ENCODE measurements around the gene TMEM81.
A peak's percentile ranks its signal among the peaks of the same experiment; 100 is the strongest.

TMEM81 gene, protein sequence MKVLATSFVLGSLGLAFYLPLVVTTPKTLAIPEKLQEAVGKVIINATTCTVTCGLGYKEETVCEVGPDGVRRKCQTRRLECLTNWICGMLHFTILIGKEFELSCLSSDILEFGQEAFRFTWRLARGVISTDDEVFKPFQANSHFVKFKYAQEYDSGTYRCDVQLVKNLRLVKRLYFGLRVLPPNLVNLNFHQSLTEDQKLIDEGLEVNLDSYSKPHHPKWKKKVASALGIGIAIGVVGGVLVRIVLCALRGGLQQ

GRCh38 chr1:205084360-205084759 is at the start of gene TMEM81:
TSS of gene TMEM81 (minus strand) at chr1:205084460. CDS start at chr1:205084320, 140 bp downstream.
- DNase-seq: no peak

- DNase-seq: no peak
Measured at GRCh38 chr1:205133287-205133686, 49.0 kb upstream of the TMEM81 start.

- no peak for DNase-seq
Measured at GRCh38 chr1:205129447-205130029, 45.3 kb upstream of the TMEM81 start.

DNA sequence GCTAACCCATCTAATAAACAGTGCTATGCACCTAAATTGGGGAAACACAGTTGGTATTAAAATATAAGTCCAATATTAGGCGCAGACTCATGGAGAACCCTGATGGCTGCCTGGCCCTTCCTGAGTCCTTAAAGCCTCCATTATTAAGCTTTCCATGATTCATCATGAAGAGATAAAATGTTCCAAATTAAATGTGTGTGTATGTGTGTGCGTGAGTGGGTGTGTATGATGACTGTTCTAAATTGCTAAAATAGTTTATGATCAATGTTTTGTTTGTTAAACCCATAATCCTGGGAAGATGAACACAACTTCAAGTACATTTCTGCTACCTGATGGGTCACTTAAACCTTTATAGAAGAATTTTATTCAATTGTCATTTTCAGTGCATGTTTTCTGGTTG is 43.8 kb upstream of the TMEM81 start:
- DNase-seq: no peak

DNA sequence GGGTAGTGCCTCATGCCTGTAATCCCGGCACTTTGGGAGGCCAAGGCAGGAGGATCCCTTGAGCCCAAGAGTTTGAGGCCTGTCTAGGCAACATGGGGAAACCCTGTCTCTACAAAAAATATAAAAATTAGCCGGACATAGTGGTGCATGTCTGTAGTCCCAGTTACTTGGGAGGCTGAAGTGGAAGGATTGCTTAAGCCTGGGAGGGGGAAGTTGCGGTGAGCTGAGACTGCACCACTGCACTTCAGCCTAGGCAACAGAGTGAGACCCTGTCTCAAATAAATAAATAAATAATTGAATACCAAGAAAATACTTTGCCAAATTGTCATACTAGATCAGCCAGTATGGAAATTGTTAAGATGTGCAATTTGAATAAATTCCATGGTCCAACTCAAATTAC is 43.4 kb upstream of the TMEM81 start:
- DNase-seq: no peak

- no peak for DNase-seq
Measured at GRCh38 chr1:205124726-205125125, 40.5 kb upstream of the TMEM81 start.

GRCh38 chr1:205122489-205122882 is 38.2 kb upstream of the TMEM81 start:
- DNase-seq: no peak

GRCh38 chr1:205121660-205122488 is 37.6 kb upstream of the TMEM81 start, which contains the start of gene RBBP5:
TSS of gene RBBP5 (minus strand) at chr1:205121978. CDS start at chr1:205121873, 105 bp downstream.
- DNase-seq: peak; percentile 98

- DNase-seq: no peak
Measured at GRCh38 chr1:205118752-205119151, 34.5 kb upstream of the TMEM81 start.

GRCh38 chr1:205111354-205111753 is 27.1 kb upstream of the TMEM81 start:
- no peak for DNase-seq

GRCh38 chr1:205109711-205110110 is 25.5 kb upstream of the TMEM81 start:
- DNase-seq: no peak

GRCh38 chr1:205109269-205109668 is 25.0 kb upstream of the TMEM81 start:
- DNase-seq: no peak

- DNase-seq: no peak
Measured at GRCh38 chr1:205108464-205108863, 24.2 kb upstream of the TMEM81 start.

GRCh38 chr1:205107327-205107726 is 23.1 kb upstream of the TMEM81 start:
- no peak for DNase-seq

- DNase-seq: no peak
Measured at GRCh38 chr1:205102404-205102803, 18.1 kb upstream of the TMEM81 start.

- no peak for DNase-seq
Measured at GRCh38 chr1:205098242-205098641, 14.0 kb upstream of the TMEM81 start.

- no peak for DNase-seq
Measured at GRCh38 chr1:205095422-205095821, 11.2 kb upstream of the TMEM81 start.

DNA sequence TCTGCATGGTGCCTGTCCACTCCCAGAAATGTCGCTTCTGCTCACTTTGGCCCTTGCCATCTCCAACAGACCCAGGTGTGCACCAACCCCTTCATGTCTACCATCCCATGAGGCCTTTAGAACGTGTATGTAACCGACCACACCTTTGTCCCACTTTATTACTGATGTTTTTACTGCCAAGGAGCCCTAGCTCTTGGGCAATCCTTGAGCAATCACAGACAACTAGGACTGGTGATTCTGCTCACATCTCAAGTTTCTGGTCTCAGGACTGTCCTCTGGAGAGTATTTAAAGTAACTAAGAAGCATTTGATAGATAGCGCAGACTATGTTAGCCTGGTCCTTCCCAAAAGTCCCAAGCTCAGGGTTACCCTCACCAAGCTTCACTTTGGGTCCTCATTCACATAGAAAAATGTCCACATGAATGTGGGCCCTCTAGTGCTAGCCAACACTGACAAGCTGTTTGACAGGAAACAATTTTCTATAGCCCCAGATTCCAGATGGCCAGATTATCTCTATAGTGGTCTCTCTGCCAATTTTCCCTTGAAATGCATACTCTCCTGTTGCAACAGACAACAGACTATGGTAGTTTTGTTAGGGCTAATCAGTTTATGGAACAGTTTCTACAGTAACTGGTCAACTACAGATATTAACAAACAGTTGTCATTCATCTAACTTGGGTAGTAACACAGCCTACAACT is 6.9 kb upstream of the TMEM81 start:
- no peak for DNase-seq

GRCh38 chr1:205088341-205088740 is 4.1 kb upstream of the TMEM81 start:
- DNase-seq: no peak

GRCh38 chr1:205082431-205082830 is 1.8 kb downstream of the TMEM81 start:
- DNase-seq: no peak

- DNase-seq: no peak
Measured at GRCh38 chr1:205077934-205078311, 6.3 kb downstream of the TMEM81 start.

GRCh38 chr1:205077158-205077933 is 6.9 kb downstream of the TMEM81 start:
- no peak for DNase-seq
